ENCODE measurements around the gene SGK1.

The SGK1 gene

DNA sequence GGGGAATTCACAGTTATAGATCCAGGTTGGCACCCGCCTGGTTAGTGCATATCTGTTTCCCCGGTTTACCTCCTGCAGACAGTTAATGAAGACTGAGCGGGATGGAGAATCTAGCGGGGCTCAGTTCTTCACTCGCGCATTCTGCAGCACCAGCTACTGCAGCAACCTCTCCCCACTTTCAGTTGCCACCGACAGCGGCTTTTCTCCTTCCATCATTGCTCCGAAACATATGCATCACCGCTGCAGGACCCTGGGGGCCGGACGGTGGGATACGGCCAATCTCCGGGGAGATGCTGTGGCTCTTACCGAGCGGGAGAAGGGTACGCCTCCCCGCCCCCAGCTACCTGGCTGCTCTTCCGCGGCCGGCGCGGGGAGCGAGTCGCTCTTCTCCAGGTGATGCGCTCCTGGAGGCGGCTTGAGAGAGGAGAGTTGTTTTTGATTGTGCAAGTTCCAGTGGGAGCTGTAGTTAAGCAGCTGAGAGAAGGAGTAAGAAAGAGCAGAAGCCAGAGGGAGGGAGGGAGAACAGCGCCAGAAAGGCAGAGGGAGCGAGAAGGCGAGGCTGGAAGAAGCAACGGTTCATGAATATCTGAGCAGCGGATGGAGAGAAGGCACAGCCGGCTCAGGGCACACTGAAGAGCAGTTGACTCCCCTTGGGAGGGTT lies at the start of gene SGK1:
Gene SGK1 (minus strand): TSS at position 642 of the 661 bp plus-strand sequence. CDS start 652 bp downstream, outside the sequence.
- FAIRE-seq (no peak), DNase-seq (ENCODE audit: insufficient read length, low spot score) (no peak)
- TF ChIP-seq, protein P1, sequence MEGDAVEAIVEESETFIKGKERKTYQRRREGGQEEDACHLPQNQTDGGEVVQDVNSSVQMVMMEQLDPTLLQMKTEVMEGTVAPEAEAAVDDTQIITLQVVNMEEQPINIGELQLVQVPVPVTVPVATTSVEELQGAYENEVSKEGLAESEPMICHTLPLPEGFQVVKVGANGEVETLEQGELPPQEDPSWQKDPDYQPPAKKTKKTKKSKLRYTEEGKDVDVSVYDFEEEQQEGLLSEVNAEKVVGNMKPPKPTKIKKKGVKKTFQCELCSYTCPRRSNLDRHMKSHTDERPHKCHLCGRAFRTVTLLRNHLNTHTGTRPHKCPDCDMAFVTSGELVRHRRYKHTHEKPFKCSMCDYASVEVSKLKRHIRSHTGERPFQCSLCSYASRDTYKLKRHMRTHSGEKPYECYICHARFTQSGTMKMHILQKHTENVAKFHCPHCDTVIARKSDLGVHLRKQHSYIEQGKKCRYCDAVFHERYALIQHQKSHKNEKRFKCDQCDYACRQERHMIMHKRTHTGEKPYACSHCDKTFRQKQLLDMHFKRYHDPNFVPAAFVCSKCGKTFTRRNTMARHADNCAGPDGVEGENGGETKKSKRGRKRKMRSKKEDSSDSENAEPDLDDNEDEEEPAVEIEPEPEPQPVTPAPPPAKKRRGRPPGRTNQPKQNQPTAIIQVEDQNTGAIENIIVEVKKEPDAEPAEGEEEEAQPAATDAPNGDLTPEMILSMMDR (IDR thresholded peaks at IDR 0.05; ENCODE audit: insufficient read depth, missing control alignments): no peak

DNA sequence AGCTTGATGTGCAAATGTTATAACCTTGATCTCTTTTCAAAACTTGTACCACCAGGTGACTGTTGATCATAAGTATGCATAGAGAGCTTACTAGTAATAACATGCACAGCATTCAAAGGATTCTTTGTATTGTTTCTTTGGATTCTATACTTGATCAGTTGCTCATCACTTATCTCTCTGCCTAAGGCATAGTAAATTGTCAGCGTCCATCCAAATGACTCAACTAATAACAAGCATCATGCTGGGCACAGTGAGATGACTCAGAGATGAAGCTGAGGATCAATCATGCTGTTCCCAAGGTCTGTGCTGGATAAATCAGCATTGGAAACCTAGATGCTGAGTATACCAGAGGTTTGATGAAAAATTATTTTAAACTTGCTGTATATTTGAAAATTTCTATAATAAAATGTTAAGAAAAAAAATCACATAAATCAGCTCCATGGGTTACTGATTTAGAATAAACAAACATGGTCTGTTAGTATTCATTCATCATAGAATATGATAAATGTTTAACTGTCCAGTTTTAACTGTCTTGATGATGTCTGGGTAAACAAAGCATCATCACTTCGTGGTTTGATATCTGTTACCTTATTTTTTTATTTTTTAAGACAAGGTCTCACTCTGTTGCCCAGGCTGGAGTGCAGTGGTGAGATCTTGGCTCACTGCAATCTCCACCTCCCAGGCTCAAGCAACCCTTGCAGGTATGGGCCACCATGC lies 45.6 kb upstream of the SGK1 start:
- TF ChIP-seq, protein P1 (IDR thresholded peaks at IDR 0.05; ENCODE audit: insufficient read depth, missing control alignments): no peak
- DNase-seq (ENCODE audit: insufficient read length, low spot score) (no peak), FAIRE-seq (no peak)

DNA sequence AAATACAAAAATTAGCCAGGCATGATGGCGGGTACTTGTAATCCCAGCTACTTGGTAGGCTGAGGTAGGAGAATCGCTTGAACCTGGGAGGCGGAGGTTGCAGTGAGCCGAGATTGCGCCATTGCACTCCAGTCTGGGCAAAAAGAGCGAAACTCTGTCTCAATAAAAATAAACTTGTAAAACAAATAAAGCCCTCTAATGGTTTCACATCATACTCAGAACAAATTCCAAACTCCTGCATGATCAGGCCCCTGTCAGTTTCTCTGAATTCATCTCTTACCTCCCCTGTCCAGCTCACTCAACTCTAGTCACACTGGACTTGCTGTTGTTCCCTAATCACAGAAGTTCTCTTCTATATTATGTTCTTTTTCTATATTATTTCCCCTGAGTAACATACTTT lies 43.1 kb upstream of the SGK1 start:
- TF ChIP-seq, protein P1 (IDR thresholded peaks at IDR 0.05; ENCODE audit: insufficient read depth, missing control alignments): no peak
- FAIRE-seq (no peak), DNase-seq (ENCODE audit: insufficient read length, low spot score) (no peak)

DNA sequence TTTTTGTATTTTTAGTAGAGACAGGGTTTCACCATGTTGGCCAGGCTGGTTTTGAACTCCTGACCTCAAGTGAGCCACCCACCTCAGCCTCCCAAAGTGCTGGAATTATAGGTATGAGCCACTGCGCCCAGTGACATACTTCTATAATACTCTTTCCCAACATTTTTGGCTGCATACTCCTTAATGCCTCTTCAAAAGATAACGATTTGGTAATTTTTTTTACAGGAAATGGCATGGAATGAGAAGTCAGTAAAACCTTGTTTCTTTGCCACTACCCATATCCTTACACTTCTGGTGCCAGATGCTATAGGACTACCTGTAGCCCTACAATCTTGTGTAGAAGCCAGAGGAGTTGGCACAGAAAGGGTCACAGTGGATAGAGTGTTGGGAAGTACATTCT lies 41.4 kb upstream of the SGK1 start:
- TF ChIP-seq, protein P1 (IDR thresholded peaks at IDR 0.05; ENCODE audit: insufficient read depth, missing control alignments): no peak
- DNase-seq (ENCODE audit: insufficient read length, low spot score): no peak
- no peak for FAIRE-seq

DNA sequence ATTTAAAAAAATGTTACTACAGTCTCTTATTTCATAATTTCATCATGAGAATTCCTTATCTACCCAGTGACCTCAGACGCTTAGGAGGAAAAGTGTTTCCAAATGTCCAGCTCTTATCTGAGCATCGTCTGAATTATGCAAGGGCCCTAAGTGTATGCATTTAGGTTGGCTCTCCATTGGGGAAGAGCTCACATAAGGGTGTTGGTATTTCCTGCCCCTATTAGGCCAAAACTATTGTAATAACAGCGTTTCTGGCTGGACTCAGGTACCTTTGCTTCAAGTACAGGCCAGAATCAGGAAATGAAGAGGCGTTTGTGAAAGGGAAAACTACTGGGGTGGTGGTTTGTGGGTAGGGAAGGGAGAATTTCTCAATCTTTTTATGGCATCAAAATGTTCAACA lies 40.4 kb upstream of the SGK1 start:
- FAIRE-seq: no peak
- no peak for DNase-seq (ENCODE audit: insufficient read length, low spot score)

DNA sequence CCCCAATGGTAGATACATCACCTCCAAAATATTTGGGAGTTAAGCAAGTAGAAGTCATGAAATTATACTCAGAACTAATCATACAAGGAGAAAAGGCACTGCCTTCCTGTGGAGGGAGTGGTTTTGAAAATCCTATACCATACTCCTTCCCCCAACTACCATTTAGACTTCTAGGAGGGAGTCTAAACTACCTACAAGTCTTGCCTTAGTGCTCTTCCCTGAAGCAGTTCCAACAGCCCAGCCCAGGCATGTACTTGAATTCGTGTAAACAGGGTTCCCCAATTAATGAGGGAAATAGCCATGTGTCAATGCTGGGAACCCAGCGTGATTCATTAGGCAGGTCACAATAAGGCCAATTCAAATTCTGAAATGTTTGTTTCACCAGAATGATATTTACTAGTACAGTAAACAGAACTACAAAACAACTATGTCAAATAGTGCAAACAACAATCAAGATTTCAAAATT lies 39.1 kb upstream of the SGK1 start:
- FAIRE-seq (no peak), DNase-seq (ENCODE audit: insufficient read length, low spot score) (no peak)
- TF ChIP-seq, protein P1 (IDR thresholded peaks at IDR 0.05; ENCODE audit: insufficient read depth, missing control alignments): no peak

More for the DNA sequence above, 40.4 kb upstream of the SGK1 start:
- TF ChIP-seq, protein P1 (IDR thresholded peaks at IDR 0.05; ENCODE audit: insufficient read depth, missing control alignments): no peak

DNA sequence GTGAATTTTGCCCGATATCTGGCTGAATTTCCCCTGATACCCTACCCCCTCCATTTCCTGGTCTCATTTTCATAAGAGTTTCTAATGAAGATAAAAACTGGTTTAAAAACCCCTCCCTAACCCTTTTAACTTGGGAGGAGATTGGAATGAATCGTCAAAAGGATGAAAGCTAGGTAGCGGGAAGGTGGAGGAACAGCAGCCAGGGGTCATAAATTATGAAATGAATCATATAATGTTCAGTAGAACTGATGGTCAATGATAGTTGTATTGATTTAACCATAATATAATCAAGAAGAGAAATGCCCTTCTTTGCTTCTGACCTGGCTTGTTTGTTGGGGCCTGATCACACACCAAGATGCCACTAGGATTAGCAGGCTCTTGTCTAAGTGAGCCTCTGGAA lies 38.5 kb upstream of the SGK1 start:
- TF ChIP-seq, protein P1 (IDR thresholded peaks at IDR 0.05; ENCODE audit: insufficient read depth, missing control alignments): no peak
- DNase-seq (ENCODE audit: insufficient read length, low spot score): no peak
- FAIRE-seq: no peak
